GM12878 (cell line): Measurements from ENCODE around the gene GRK6. TPM values are rescaled to one million over a fixed set of nuclear protein-coding genes. Genes with fewer than 3 reads are reported as not detected.

Source experiments
- BHLHE40 ChIP-seq, 2 experiments: fragments of 450-650 bp in 1 of 2; IDR thresholded peaks; 2 replicates each; pipeline ENCODE4 v1.6.1; 2011 to 2017; ENCODE audit warnings: low read depth in 2 of 2, borderline replicate concordance in 1 of 2, improper control_type of control experiment in 1 of 2, low read length in 1 of 2, mild to moderate bottlenecking in 1 of 2
- BRCA1 ChIP-seq: IDR thresholded peaks from 2 replicates; pipeline ENCODE4 v1.6.1; 2011; ENCODE audit warnings: low read depth, low read length, improper control_type of control experiment
- CBFB ChIP-seq: IDR thresholded peaks from 2 replicates; pipeline ENCODE4 v1.6.1; 2016; ENCODE audit warnings: antibody characterized with exemption, low read depth
- CHD2 ChIP-seq: IDR thresholded peaks from 2 replicates; pipeline ENCODE4 v1.6.1; 2011; ENCODE audit warnings: low read depth, low read length, improper control_type of control experiment, borderline replicate concordance
- CHD4 ChIP-seq: fragments of 200-600 bp; sonication (generic); IDR thresholded peaks from 2 replicates; pipeline ENCODE4 v1.6.1; 2016; ENCODE audit warnings: mild to moderate bottlenecking
- EED ChIP-seq: sonication (generic); IDR thresholded peaks from 2 replicates; pipeline ENCODE4 v1.6.1; 2016; ENCODE audit warnings: antibody characterized with exemption, low read depth
- FOXK2 ChIP-seq: fragments of 450-650 bp; IDR thresholded peaks from 2 replicates; pipeline ENCODE4 v1.6.1; 2017; ENCODE audit warnings: mild to moderate bottlenecking, moderate library complexity
- NFXL1 ChIP-seq: fragments of 450-650 bp; IDR thresholded peaks from 2 replicates; pipeline ENCODE4 v1.6.1; 2017; ENCODE audit warnings: antibody characterized with exemption, mild to moderate bottlenecking, borderline replicate concordance
- NFYB ChIP-seq: IDR thresholded peaks from 2 replicates; pipeline ENCODE4 v1.6.1; 2011; ENCODE audit warnings: low read depth, mild to moderate bottlenecking, low read length, improper control_type of control experiment, moderate library complexity; ENCODE audit not compliant: insufficient read depth
- NR2C2 ChIP-seq: IDR thresholded peaks from 2 replicates; pipeline ENCODE4 v1.6.1; 2011; ENCODE audit warnings: borderline replicate concordance, low read depth; ENCODE audit not compliant: control insufficient read depth, insufficient read length
- PAX5 ChIP-seq: IDR thresholded peaks from 2 replicates; pipeline ENCODE4 v1.6.1; 2011; ENCODE audit warnings: low read depth, low read length, borderline replicate concordance
- RBBP5 ChIP-seq: fragments of 200-600 bp; sonication (generic); conservative IDR thresholded peaks from 2 replicates; pipeline ENCODE4 v1.6.1; 2016
- RELA ChIP-seq: fragments of 450-650 bp; IDR thresholded peaks from 2 replicates; pipeline ENCODE4 v1.8.0; 2014; ENCODE audit warnings: borderline replicate concordance; ENCODE audit not compliant: partially characterized antibody
- SPI1 ChIP-seq: IDR thresholded peaks from 2 replicates; pipeline ENCODE4 v1.6.1; 2011; ENCODE audit warnings: low read depth, mild to moderate bottlenecking, low read length, moderate library complexity, borderline replicate concordance; ENCODE audit not compliant: insufficient read depth
- SRF ChIP-seq, 2 experiments: IDR thresholded peaks; 2 replicates each; pipeline ENCODE4 v1.6.1; 2011; ENCODE audit warnings: low read depth in 2 of 2, low read length in 2 of 2, mild to moderate bottlenecking in 1 of 2, moderate library complexity in 1 of 2
- YY1 ChIP-seq: IDR thresholded peaks from 2 replicates; pipeline ENCODE4 v1.6.1; 2011; ENCODE audit warnings: low read depth, mild to moderate bottlenecking, low read length
- ZBTB33 ChIP-seq: fragments of 450-650 bp; IDR thresholded peaks from 2 replicates; pipeline ENCODE4 v1.6.1; 2017; ENCODE audit warnings: mild to moderate bottlenecking
- polyA plus RNA-seq, 11 experiments: library from polyadenylated mRNA; depleted of rRNA in 4 of 11; unstranded in 6 of 11; stranded (reverse) in 5 of 11; fragments of >200 nt; fragmentation: Nextera tagmentation in 4 of 11; fragmentation: Illumina TruSeq in 1 of 11; extraction: Ambion mirVana in 4 of 11; extraction: Trizol in 1 of 11; gene quantifications; 1 replicate in 1 of 11; 2 replicates in 10 of 11; pipeline versions ENCODE4 v1.2.1 to v1.2.3, GENCODE V29; 2011 to 2016; ENCODE audit warnings: inconsistent platforms in 2 of 11, missing spikeins in 2 of 11, low read depth in 1 of 11
- total RNA-seq, 4 experiments: library from RNA; depleted of rRNA in 3 of 4; stranded (reverse); fragments of >200 nt in 3 of 4; fragmentation: Illumina TruSeq in 1 of 4; extraction: Trizol in 1 of 4; gene quantifications; 2 replicates each; pipeline versions ENCODE4 v1.2.1 to v1.2.3, GENCODE V29; 2013 to 2021
- TF ChIP-seq, protein P1 (sequence below): fragments of 450-650 bp; formaldehyde crosslinking; IDR thresholded peaks from 2 replicates; pipeline ENCODE4 v1.5.0; 2022; ENCODE audit warnings: mild to moderate bottlenecking, missing genetic modification characterization
- TF ChIP-seq, protein P2 (sequence below): IDR thresholded peaks from 2 replicates; pipeline ENCODE4 v1.6.1; 2011; ENCODE audit warnings: borderline replicate concordance, low read depth, mild to moderate bottlenecking, moderate library complexity, low read length; ENCODE audit not compliant: insufficient read depth, poor library complexity, severe bottlenecking
- TF ChIP-seq, protein P3 (sequence below): IDR thresholded peaks from 2 replicates; pipeline ENCODE4 v1.6.1; 2012; ENCODE audit warnings: mild to moderate bottlenecking, low read depth, low read length

The GRK6 gene
- total and polyA plus RNA-seq, 10 of the 15 experiments (the other 5 are each of a cell fraction or from before 2014, with no cell fraction given), result 0.79 to 124 (median 41.6) TPM

- TF ChIP-seq, protein P1, sequence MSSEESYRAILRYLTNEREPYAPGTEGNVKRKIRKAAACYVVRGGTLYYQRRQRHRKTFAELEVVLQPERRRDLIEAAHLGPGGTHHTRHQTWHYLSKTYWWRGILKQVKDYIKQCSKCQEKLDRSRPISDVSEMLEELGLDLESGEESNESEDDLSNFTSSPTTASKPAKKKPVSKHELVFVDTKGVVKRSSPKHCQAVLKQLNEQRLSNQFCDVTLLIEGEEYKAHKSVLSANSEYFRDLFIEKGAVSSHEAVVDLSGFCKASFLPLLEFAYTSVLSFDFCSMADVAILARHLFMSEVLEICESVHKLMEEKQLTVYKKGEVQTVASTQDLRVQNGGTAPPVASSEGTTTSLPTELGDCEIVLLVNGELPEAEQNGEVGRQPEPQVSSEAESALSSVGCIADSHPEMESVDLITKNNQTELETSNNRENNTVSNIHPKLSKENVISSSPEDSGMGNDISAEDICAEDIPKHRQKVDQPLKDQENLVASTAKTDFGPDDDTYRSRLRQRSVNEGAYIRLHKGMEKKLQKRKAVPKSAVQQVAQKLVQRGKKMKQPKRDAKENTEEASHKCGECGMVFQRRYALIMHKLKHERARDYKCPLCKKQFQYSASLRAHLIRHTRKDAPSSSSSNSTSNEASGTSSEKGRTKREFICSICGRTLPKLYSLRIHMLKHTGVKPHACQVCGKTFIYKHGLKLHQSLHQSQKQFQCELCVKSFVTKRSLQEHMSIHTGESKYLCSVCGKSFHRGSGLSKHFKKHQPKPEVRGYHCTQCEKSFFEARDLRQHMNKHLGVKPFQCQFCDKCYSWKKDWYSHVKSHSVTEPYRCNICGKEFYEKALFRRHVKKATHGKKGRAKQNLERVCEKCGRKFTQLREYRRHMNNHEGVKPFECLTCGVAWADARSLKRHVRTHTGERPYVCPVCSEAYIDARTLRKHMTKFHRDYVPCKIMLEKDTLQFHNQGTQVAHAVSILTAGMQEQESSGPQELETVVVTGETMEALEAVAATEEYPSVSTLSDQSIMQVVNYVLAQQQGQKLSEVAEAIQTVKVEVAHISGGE, result no peak
- TF ChIP-seq NR2C2 (no peak), PAX5 (peak; percentile 68), SRF (IDR thresholded peaks at IDR 0.05; ENCODE audit: low read depth in 2 of 2, low read length in 2 of 2) (peak in 1 of 2 experiments; percentile 54; a peak in 1 of 4 replicates), CBFB (no peak), YY1 (peak; percentile 77), RELA (peak; percentile 89), BRCA1 (peak; percentile 65; the same call in 1 of the 2 replicates), ZBTB33 (no peak), EED (no peak), NFXL1 (0 out of 2 replicates have a peak, but pooled peaks have one; percentile 69), RBBP5 (no peak), CHD4 (no peak), SPI1 (no peak), NFYB (no peak), FOXK2 (no peak), BHLHE40 (IDR thresholded peaks at IDR 0.05; ENCODE audit: borderline replicate concordance in 1 of 2, low read depth in 2 of 2, low read length in 1 of 2) (peak in 1 of 2 experiments; percentile 66; a peak in 1 of 4 replicates), CHD2 (peak; percentile 62; the same call in 1 of the 2 replicates)
- TF ChIP-seq, protein P2, sequence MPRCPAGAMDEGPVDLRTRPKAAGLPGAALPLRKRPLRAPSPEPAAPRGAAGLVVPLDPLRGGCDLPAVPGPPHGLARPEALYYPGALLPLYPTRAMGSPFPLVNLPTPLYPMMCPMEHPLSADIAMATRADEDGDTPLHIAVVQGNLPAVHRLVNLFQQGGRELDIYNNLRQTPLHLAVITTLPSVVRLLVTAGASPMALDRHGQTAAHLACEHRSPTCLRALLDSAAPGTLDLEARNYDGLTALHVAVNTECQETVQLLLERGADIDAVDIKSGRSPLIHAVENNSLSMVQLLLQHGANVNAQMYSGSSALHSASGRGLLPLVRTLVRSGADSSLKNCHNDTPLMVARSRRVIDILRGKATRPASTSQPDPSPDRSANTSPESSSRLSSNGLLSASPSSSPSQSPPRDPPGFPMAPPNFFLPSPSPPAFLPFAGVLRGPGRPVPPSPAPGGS, result no peak
- TF ChIP-seq, protein P3, sequence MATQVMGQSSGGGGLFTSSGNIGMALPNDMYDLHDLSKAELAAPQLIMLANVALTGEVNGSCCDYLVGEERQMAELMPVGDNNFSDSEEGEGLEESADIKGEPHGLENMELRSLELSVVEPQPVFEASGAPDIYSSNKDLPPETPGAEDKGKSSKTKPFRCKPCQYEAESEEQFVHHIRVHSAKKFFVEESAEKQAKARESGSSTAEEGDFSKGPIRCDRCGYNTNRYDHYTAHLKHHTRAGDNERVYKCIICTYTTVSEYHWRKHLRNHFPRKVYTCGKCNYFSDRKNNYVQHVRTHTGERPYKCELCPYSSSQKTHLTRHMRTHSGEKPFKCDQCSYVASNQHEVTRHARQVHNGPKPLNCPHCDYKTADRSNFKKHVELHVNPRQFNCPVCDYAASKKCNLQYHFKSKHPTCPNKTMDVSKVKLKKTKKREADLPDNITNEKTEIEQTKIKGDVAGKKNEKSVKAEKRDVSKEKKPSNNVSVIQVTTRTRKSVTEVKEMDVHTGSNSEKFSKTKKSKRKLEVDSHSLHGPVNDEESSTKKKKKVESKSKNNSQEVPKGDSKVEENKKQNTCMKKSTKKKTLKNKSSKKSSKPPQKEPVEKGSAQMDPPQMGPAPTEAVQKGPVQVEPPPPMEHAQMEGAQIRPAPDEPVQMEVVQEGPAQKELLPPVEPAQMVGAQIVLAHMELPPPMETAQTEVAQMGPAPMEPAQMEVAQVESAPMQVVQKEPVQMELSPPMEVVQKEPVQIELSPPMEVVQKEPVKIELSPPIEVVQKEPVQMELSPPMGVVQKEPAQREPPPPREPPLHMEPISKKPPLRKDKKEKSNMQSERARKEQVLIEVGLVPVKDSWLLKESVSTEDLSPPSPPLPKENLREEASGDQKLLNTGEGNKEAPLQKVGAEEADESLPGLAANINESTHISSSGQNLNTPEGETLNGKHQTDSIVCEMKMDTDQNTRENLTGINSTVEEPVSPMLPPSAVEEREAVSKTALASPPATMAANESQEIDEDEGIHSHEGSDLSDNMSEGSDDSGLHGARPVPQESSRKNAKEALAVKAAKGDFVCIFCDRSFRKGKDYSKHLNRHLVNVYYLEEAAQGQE, result no peak
Observed at GRCh38 chr5:177454397-177455035, 28.0 kb downstream of the GRK6 start (continued).
